Measurements from ENCODE around the gene TH.

Gene TH

DNA sequence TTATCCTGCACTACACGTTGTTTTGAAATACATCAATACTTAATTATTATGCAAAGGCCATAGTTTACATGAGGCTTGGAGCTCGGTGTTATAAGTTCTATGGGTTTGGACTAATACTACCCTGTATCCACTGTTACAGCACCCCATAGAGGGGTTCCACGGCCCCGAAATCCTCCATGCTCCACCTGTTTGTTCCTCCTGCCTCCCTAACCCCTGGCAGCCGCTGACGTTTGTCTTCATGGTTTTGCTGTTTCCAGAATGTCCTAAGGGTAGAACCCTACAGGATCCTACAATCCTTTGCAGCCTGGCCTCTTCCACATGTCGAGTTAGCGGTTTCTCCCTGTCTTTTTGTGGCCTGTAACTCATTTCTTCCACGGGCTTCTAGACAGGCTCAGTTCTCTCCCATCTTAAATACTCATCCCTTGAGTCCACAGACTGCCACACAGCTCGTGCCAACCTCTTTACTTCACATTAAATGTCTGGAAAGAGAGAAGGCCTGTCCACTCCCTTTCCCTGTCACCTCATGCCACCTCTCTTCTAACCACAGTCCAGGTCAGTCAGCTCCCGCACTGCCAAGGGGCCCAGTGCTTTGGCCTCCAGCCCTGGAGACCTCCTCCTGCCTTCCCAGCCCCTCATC lies 42.4 kb upstream of the TH start:
- Histone ChIP-seq H3K9me3 (replicated peaks; ENCODE audit: insufficient read depth, low read length) (no peaks in the 10 kb centered on the region), H3K4me1 (ENCODE audit: low read length) (no peaks in the 10 kb centered on the region), H3K9me2 (replicated peaks; ENCODE audit: insufficient read depth, low read length) (no peaks in the 10 kb centered on the region), H3F3A (ENCODE audit: insufficient read depth, low read length) (no peaks in the 10 kb centered on the region), H3K27ac (ENCODE audit: low read length) (no peak overlapping the region), H3K4me3 (ENCODE audit: low read length) (no peak overlapping the region), H3K36me3 (replicated peaks; ENCODE audit: insufficient read depth, low read length) (no peaks in the 10 kb centered on the region), H3K27me3 (replicated peaks; ENCODE audit: insufficient read depth, low read length) (peaks cover 91% of the 10 kb centered on the region), H4K20me1 (ENCODE audit: insufficient read depth, low read length) (no peaks in the 10 kb centered on the region), H2AFZ (ENCODE audit: low read length) (no peak overlapping the region), H3K79me2 (ENCODE audit: low read length) (no peaks in the 10 kb centered on the region), H3K9ac (ENCODE audit: low read length) (no peak overlapping the region), H3K4me2 (ENCODE audit: low read depth, low read length) (no peak overlapping the region)
- no peak for DNase-seq
- TF ChIP-seq EZH2 (optimal IDR thresholded peaks at IDR 0.05; ENCODE audit: low read depth, low read length) (no peak), EZH2phosphoT487 (IDR thresholded peaks at IDR 0.05; ENCODE audit: low read length) (no peak)
- TF ChIP-seq, protein P1, sequence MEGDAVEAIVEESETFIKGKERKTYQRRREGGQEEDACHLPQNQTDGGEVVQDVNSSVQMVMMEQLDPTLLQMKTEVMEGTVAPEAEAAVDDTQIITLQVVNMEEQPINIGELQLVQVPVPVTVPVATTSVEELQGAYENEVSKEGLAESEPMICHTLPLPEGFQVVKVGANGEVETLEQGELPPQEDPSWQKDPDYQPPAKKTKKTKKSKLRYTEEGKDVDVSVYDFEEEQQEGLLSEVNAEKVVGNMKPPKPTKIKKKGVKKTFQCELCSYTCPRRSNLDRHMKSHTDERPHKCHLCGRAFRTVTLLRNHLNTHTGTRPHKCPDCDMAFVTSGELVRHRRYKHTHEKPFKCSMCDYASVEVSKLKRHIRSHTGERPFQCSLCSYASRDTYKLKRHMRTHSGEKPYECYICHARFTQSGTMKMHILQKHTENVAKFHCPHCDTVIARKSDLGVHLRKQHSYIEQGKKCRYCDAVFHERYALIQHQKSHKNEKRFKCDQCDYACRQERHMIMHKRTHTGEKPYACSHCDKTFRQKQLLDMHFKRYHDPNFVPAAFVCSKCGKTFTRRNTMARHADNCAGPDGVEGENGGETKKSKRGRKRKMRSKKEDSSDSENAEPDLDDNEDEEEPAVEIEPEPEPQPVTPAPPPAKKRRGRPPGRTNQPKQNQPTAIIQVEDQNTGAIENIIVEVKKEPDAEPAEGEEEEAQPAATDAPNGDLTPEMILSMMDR (IDR thresholded peaks at IDR 0.05; ENCODE audit: low read length) = no peak

DNA sequence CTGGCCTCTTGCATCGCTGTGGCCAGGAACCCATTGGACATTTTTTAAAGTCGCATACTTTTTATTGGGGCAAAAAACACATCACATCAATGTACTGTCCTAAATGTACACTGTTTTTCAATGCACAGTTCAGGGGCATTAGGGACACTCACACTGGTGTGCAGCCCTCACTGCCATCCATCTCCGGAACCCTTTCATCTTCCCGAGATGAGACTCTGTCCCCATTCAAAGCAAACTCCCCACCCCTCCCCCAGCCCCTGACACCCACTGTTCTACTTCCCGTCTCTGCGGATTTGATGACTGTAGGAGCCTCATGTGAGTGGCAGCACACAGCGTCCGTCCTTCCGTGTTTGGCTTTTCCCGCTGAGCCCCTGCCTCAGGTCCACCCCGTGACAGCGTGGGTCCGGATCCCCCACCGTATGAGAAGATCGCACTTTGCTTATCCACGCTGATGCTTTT lies 41.8 kb upstream of the TH start:
- no peaks in the 10 kb centered on the region for H3K9me3 ChIP-seq (replicated peaks; ENCODE audit: insufficient read depth, low read length)
- no peak overlapping the region for H3K9ac ChIP-seq (ENCODE audit: low read length)
- no peaks in the 10 kb centered on the region for H3F3A ChIP-seq (ENCODE audit: insufficient read depth, low read length)
- H3K4me2 ChIP-seq (ENCODE audit: low read depth, low read length) = no peak overlapping the region
- no peak overlapping the region for H3K4me3 ChIP-seq (ENCODE audit: low read length)
- H3K9me2 ChIP-seq (replicated peaks; ENCODE audit: insufficient read depth, low read length) = no peaks in the 10 kb centered on the region
- H3K27ac ChIP-seq (ENCODE audit: low read length) = no peak overlapping the region
- H4K20me1 ChIP-seq (ENCODE audit: insufficient read depth, low read length) = no peaks in the 10 kb centered on the region
- H3K79me2 ChIP-seq (ENCODE audit: low read length) = no peaks in the 10 kb centered on the region
- DNase-seq = no peak
- H3K27me3 ChIP-seq (replicated peaks; ENCODE audit: insufficient read depth, low read length) = peaks cover 94% of the 10 kb centered on the region
- no peaks in the 10 kb centered on the region for H3K36me3 ChIP-seq (replicated peaks; ENCODE audit: insufficient read depth, low read length)
- no peak overlapping the region for H2AFZ ChIP-seq (ENCODE audit: low read length)
- TF ChIP-seq EZH2 (optimal IDR thresholded peaks at IDR 0.05; ENCODE audit: low read depth, low read length) (no peak), EZH2phosphoT487 (IDR thresholded peaks at IDR 0.05; ENCODE audit: low read length) (no peak)
- TF ChIP-seq, protein P1 (IDR thresholded peaks at IDR 0.05; ENCODE audit: low read length) = no peak
- H3K4me1 ChIP-seq (ENCODE audit: low read length) = no peaks in the 10 kb centered on the region

DNA sequence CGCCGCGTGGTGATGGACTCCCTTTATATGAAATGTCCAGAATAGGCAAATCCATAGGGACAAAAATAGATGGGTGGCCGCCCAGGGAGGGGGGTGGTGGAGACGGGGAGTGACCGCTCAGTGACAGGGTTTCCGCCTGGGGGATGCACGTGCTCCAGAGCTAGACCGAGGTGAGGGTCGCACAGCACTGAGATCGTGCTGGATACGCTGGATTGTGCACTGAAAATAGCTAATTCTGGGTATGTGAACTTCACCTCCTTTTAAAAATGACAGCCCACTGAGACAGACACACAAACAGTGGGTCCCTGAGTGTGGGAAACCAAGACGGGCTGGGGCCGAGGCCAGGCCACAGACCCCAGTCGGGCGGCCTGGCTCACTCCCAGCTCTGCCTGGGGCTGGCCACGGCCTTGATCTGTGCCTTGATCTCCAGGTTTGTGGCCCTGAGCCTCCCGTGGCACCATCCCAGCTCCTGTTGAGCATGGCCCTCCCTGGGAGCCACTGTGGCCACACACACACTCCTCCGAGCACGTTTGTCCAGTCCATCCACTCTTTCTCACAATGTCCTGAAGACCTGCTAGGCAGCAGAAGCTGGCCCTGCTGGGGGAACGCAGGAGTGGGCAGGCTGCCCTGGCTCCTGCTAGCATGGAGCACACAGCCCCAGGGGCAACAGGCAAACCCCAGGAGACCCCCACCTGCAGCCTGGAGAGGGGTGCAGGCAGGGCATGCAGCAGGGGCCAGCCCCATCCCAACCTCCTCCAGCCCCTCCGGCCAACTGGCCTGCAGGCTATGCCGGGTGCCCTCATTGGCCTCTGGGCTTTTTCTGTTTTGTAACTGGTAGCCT lies 41.0 kb upstream of the TH start:
- H3K36me3 ChIP-seq (replicated peaks; ENCODE audit: insufficient read depth, low read length) = no peaks in the 10 kb centered on the region
- no peaks in the 10 kb centered on the region for H3K9me2 ChIP-seq (replicated peaks; ENCODE audit: insufficient read depth, low read length)
- no peak overlapping the region for H3K9ac ChIP-seq (ENCODE audit: low read length)
- TF ChIP-seq EZH2 (optimal IDR thresholded peaks at IDR 0.05; ENCODE audit: low read depth, low read length) = no peak
- TF ChIP-seq EZH2phosphoT487 (IDR thresholded peaks at IDR 0.05; ENCODE audit: low read length) = no peak
- TF ChIP-seq, protein P1 (IDR thresholded peaks at IDR 0.05; ENCODE audit: low read length) = no peak
- no peaks in the 10 kb centered on the region for H3K4me1 ChIP-seq (ENCODE audit: low read length)
- H3F3A ChIP-seq (ENCODE audit: insufficient read depth, low read length) = no peaks in the 10 kb centered on the region
- no peaks in the 10 kb centered on the region for H3K79me2 ChIP-seq (ENCODE audit: low read length)
- H3K4me3 ChIP-seq (ENCODE audit: low read length) = no peak overlapping the region
- no peaks in the 10 kb centered on the region for H4K20me1 ChIP-seq (ENCODE audit: insufficient read depth, low read length)
- no peak overlapping the region for H3K4me2 ChIP-seq (ENCODE audit: low read depth, low read length)
- H3K27ac ChIP-seq (ENCODE audit: low read length) = no peak overlapping the region
- H2AFZ ChIP-seq (ENCODE audit: low read length) = no peak overlapping the region
- no peak for DNase-seq
- H3K9me3 ChIP-seq (replicated peaks; ENCODE audit: insufficient read depth, low read length) = no peaks in the 10 kb centered on the region
- peaks cover 94% of the 10 kb centered on the region for H3K27me3 ChIP-seq (replicated peaks; ENCODE audit: insufficient read depth, low read length)

Data from MM.1S (cell line).